Spinal cord (tissue), 10 donors: ENCODE measurements around the gene C10orf88. TPM values are rescaled to one million over a fixed set of nuclear protein-coding genes. Genes with fewer than 3 reads are reported as not detected.
"Not testable (repeated sequence)": the region's sequence is repeated elsewhere in the genome, so short reads cannot be mapped to it uniquely, and the experiment has no call there.

Experiments used
- DNase-seq, 6 donors: peaks; one replicate each; pipeline versions ENCODE4 v3.0.0 to v3.0.0-alpha.2; 2013 to 2015; ENCODE audit warnings: low spot score in 6 of 6, low read depth in 4 of 6
- H3K27ac ChIP-seq: one replicate; pipeline ENCODE4 v1.5.1; 2013; ENCODE audit warnings: low read depth, low read length, control low read depth
- H3K27me3 ChIP-seq: one replicate; pipeline ENCODE4 v1.6.1; 2013; ENCODE audit warnings: low read length; ENCODE audit not compliant: control insufficient read depth, insufficient read depth
- H3K36me3 ChIP-seq: one replicate; pipeline ENCODE4 v1.6.1; 2013; ENCODE audit warnings: low read length; ENCODE audit not compliant: control insufficient read depth, insufficient read depth
- H3K4me1 ChIP-seq: one replicate; pipeline ENCODE4 v1.6.1; 2013; ENCODE audit warnings: low read length; ENCODE audit not compliant: control insufficient read depth, insufficient read depth
- H3K4me3 ChIP-seq: one replicate; pipeline ENCODE4 v1.5.1; 2013; ENCODE audit warnings: low read depth, low read length, control low read depth
- H3K9me3 ChIP-seq: one replicate; pipeline ENCODE4 v1.6.1; 2013; ENCODE audit warnings: low read length; ENCODE audit not compliant: control insufficient read depth, insufficient read depth
- WGBS: methylation state at CpG from one replicate; pipeline ENCODE4 v1.1.5; 2013; ENCODE audit warnings: missing lambda C conversion rate; ENCODE audit not compliant: insufficient coverage; 5-methylcytosine and 5-hydroxymethylcytosine counted together
- polyA plus RNA-seq, 2 donors: library from polyadenylated mRNA; unstranded; fragments of 120-200 nt; gene quantifications; one replicate each; pipeline ENCODE4 v1.2.1, GENCODE V29; 2013; ENCODE audit not compliant: insufficient read length in 2 of 2
- total RNA-seq, 2 donors: library from RNA; depleted of rRNA in 1 of 2; stranded (reverse); fragments of 120-200 nt in 1 of 2; fragments of >200 nt in 1 of 2; gene quantifications; one replicate each; pipeline versions ENCODE4 v1.2.3 to v1.2.4, GENCODE V29; 2013 to 2014
- donor health status: healthy.

C10orf88 gene
- total and polyA plus RNA-seq, 4 donors = 11.2 to 33.7 (median 18.6) TPM

- H3K4me3 ChIP-seq = no peak overlapping the region
- no peaks in the 10 kb centered on the region for H3K9me3 ChIP-seq
- WGBS = 82% methylated on average over 1 of the region's 6 CpGs
- DNase-seq = peak in 1 of 6 donors; percentile 1
- no peaks in the 10 kb centered on the region for H3K4me1 ChIP-seq
- no peaks in the 10 kb centered on the region for H3K27me3 ChIP-seq
- H3K27ac ChIP-seq = no peak overlapping the region
- no peaks in the 10 kb centered on the region for H3K36me3 ChIP-seq
Measured at GRCh38 chr10:122931088-122931906, 22.7 kb downstream of the C10orf88 start.

- Histone ChIP-seq H3K4me1 (no peaks in the 10 kb centered on the region), H3K36me3 (no peaks in the 10 kb centered on the region), H3K27me3 (no peaks in the 10 kb centered on the region), H3K27ac (no peak overlapping the region), H3K9me3 (no peaks in the 10 kb centered on the region), H3K4me3 (no peak overlapping the region)
- no peak for DNase-seq
- WGBS = no CpG with 5 or more reads among the region's 1 CpG
Measured at GRCh38 chr10:122930140-122930539, 23.9 kb downstream of the C10orf88 start.

DNA sequence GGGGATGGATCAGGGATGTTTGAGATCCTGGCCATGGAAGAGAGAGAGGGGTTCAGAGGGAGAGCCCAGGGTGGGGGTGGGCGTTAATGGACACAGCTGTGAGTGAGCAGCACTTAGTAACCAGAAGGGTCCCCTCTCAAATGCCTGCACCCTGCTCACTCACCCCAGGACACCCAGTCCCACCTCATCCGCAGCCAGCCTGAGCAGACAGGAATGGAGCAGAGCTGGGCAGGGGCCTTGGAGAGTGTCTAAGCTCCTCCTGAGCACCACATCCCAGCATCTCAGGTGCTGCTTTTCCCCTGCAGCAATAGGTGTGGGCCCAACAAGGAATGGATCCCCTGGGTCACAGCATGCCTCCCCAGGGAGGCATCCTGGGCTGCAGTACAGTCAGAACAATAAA is 38.3 kb downstream of the C10orf88 start:
- H3K4me1 ChIP-seq = no peaks in the 10 kb centered on the region
- H3K36me3 ChIP-seq = no peaks in the 10 kb centered on the region
- H3K27me3 ChIP-seq = no peaks in the 10 kb centered on the region
- no peak for DNase-seq
- H3K27ac ChIP-seq = no peak overlapping the region
- H3K4me3 ChIP-seq = no peak overlapping the region
- 86% methylated on average over 1 of the region's 2 CpGs for WGBS
- H3K9me3 ChIP-seq = no peaks in the 10 kb centered on the region

DNA sequence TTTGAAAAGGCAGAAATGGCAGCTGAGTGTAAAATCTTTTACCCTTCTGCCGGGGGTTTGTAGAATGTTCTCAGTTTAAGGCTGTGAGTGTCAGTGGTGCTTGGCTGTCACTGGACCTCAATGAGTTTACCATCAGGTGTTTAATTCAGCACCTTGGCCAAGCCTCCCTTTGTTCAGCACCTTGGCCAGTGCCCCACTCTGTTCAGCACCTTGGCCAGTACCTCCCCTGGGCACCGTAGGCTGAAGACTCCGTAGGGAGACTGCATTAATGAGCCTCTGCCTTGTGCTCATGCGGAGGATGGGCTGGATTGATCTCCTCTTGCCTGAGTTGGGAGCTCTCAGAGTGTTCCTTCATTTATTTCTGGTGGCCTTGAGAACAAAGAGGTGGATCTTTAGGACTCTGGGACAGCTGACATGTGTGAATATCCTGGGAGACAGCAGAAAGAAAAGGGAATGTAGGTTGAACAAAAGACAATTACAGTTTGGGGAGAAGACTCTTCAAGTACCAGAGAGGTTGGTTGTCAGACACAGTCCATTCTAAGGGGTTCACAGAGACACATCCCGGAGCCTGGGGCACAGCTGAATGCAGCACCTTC is 42.0 kb downstream of the C10orf88 start:
- DNase-seq = peak in 3 of 6 donors; percentile 3 to 47 (median 4)
- Histone ChIP-seq H3K4me1 (no peaks in the 10 kb centered on the region), H3K27me3 (no peaks in the 10 kb centered on the region), H3K27ac (no peak overlapping the region), H3K4me3 (no peak overlapping the region), H3K36me3 (no peaks in the 10 kb centered on the region), H3K9me3 (no peaks in the 10 kb centered on the region)
- 28% methylated on average over 5 of the region's 5 CpGs for WGBS

GRCh38 chr10:122910310-122910709 is 43.7 kb downstream of the C10orf88 start, which contains the start of gene FAM24A:
Gene FAM24A, plus strand, starts transcription at chr10:122910610. Its CDS starts 1,025 bp downstream, at chr10:122911635.
- no peaks in the 10 kb centered on the region for H3K36me3 ChIP-seq
- WGBS = 57% methylated on average over 1 of the region's 1 CpG

GRCh38 chr10:122903861-122904260 is 50.2 kb downstream of the C10orf88 start:
- H3K4me1 ChIP-seq, H3K4me3 ChIP-seq, H3K27me3 ChIP-seq, H3K9me3 ChIP-seq, H3K36me3 ChIP-seq, DNase-seq, H3K27ac ChIP-seq: not testable (repeated sequence)
- 44% methylated on average over 3 of the region's 4 CpGs for WGBS

More at GRCh38 chr10:122910310-122910709, 43.7 kb downstream of the C10orf88 start, which contains the start of gene FAM24A:
- no peak for DNase-seq
- Histone ChIP-seq H3K4me3 (no peak within 1 kb of the TSS), H3K9me3 (no peaks in the 10 kb centered on the region), H3K27ac (no peak within 1 kb of the TSS), H3K4me1 (no peaks in the 10 kb centered on the region), H3K27me3 (no peaks in the 10 kb centered on the region)

- Histone ChIP-seq H3K36me3 (no peaks in the 10 kb centered on the region), H3K4me3 (no peak overlapping the region), H3K27me3 (no peaks in the 10 kb centered on the region), H3K4me1 (no peaks in the 10 kb centered on the region), H3K27ac (no peak overlapping the region), H3K9me3 (no peaks in the 10 kb centered on the region)
- DNase-seq = no peak
- WGBS = 93% methylated on average over 2 of the region's 5 CpGs
Measured at GRCh38 chr10:122894261-122894944, 59.6 kb downstream of the C10orf88 start.

- no peak overlapping the region for H3K4me3 ChIP-seq
- H3K9me3 ChIP-seq = no peaks in the 10 kb centered on the region
- 86% methylated on average over 1 of the region's 1 CpG for WGBS
- no peak overlapping the region for H3K27ac ChIP-seq
- H3K4me1 ChIP-seq = peaks cover 10% of the 10 kb centered on the region
- DNase-seq = no peak
- no peaks in the 10 kb centered on the region for H3K27me3 ChIP-seq
- H3K36me3 ChIP-seq = no peaks in the 10 kb centered on the region
Measured at GRCh38 chr10:122884166-122884565, 69.9 kb downstream of the C10orf88 start.

DNA sequence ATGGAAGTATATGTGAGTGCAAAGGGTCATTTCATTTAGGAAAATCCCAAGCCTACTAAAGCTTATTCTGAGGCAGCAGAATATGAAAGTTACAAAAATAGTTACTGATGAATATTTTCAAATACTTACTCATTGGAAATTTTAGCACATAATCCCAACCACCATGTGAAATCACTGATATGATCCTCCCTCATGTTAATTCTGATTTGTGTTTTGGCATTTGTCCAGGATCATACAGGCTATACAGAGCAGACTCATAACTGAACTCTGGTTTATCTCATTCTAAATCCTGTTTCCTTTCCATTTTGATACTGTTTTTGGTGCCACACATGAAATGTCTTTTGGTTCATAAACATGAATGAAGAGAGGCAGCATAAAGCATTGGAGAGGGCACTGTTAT is 71.3 kb downstream of the C10orf88 start:
- H3K4me3 ChIP-seq = no peak overlapping the region
- no peaks in the 10 kb centered on the region for H3K36me3 ChIP-seq
- no peak for DNase-seq
- peaks cover 2% of the 10 kb centered on the region for H3K9me3 ChIP-seq
- H3K27ac ChIP-seq = no peak overlapping the region
- H3K27me3 ChIP-seq = no peaks in the 10 kb centered on the region
- peaks cover 14% of the 10 kb centered on the region for H3K4me1 ChIP-seq
